Liver (tissue), 9 donors: ENCODE data around the gene CCDC136. TPM values are rescaled to one million over a fixed set of nuclear protein-coding genes. Genes with fewer than 3 reads are reported as not detected.
A peak's percentile ranks its signal among the peaks of the same experiment; 100 is the strongest.

Experiments used
- DNase-seq: peaks from one replicate; pipeline ENCODE4 v3.0.0-alpha.2; 2017; ENCODE audit warnings: low spot score
- H3K27ac ChIP-seq, 2 donors: one replicate each; pipeline ENCODE4 v1.7.0; 2013; ENCODE audit warnings: inconsistent platforms in 2 of 2, low read length in 2 of 2, control low read depth in 1 of 2, low read depth in 1 of 2, mild to moderate bottlenecking in 1 of 2
- H3K27me3 ChIP-seq, 4 donors: one replicate each; pipeline versions ENCODE4 v1.6.1 to v1.7.0; 2013; ENCODE audit warnings: low read length in 3 of 4, inconsistent platforms in 1 of 4, mild to moderate bottlenecking in 1 of 4, moderate library complexity in 1 of 4; ENCODE audit not compliant: control insufficient read depth in 4 of 4, insufficient read depth in 4 of 4
- H3K36me3 ChIP-seq, 4 donors: one replicate each; pipeline versions ENCODE4 v1.6.1 to v1.7.0; 2013; ENCODE audit warnings: low read length in 3 of 4, mild to moderate bottlenecking in 3 of 4, low read depth in 1 of 4, moderate library complexity in 1 of 4; ENCODE audit not compliant: control insufficient read depth in 4 of 4, insufficient read depth in 3 of 4
- H3K4me1 ChIP-seq, 4 donors: one replicate each; pipeline versions ENCODE4 v1.6.1 to v1.7.0; 2013; ENCODE audit warnings: low read length in 3 of 4, mild to moderate bottlenecking in 3 of 4, moderate library complexity in 1 of 4; ENCODE audit not compliant: control insufficient read depth in 4 of 4, insufficient read depth in 4 of 4
- H3K4me3 ChIP-seq, 3 donors: one replicate each; pipeline versions ENCODE4 v1.6.1 to v1.7.0; 2013; ENCODE audit warnings: low read length in 3 of 3, control low read depth in 1 of 3, low read depth in 1 of 3, mild to moderate bottlenecking in 1 of 3
- H3K9ac ChIP-seq, 2 donors: one replicate each; pipeline ENCODE4 v1.7.0; 2013; ENCODE audit warnings: low read length in 2 of 2, mild to moderate bottlenecking in 2 of 2, moderate library complexity in 2 of 2, control low read depth in 1 of 2, low read depth in 1 of 2
- H3K9me3 ChIP-seq, 4 donors: one replicate each; pipeline versions ENCODE4 v1.6.1 to v1.7.0; 2013; ENCODE audit warnings: low read length in 3 of 4; ENCODE audit not compliant: control insufficient read depth in 4 of 4
- ATF3 ChIP-seq: IDR thresholded peaks from 2 replicates; pipeline ENCODE4 v1.6.1; 2016; ENCODE audit warnings: antibody characterized with exemption
- CTCF ChIP-seq: fragments of 150-350 bp; IDR thresholded peaks from 2 replicates; pipeline ENCODE4 v1.5.1; 2017; ENCODE audit warnings: improper control_type of control experiment, low read depth, low read length; ENCODE audit not compliant: missing input control
- EGR1 ChIP-seq, 2 donors: IDR thresholded peaks; 2 replicates each; pipeline ENCODE4 v1.6.1; 2016 to 2018; ENCODE audit warnings: antibody characterized with exemption in 2 of 2, low read depth in 2 of 2
- FOXA1 ChIP-seq: IDR thresholded peaks from 2 replicates; pipeline ENCODE4 v1.6.1; 2016; ENCODE audit warnings: antibody characterized with exemption
- FOXA2 ChIP-seq: IDR thresholded peaks from 2 replicates; pipeline ENCODE4 v1.6.1; 2016; ENCODE audit warnings: antibody characterized with exemption
- GABPA ChIP-seq, 2 donors: IDR thresholded peaks in 1 of 2; conservative IDR thresholded peaks in 1 of 2; 2 replicates each; pipeline ENCODE4 v1.6.1; 2016; ENCODE audit warnings: antibody characterized with exemption in 2 of 2, mild to moderate bottlenecking in 1 of 2, moderate library complexity in 1 of 2
- HNF4A ChIP-seq, 2 donors: conservative IDR thresholded peaks; 2 replicates each; pipeline ENCODE4 v1.6.1; 2016; ENCODE audit warnings: antibody characterized with exemption in 2 of 2, mild to moderate bottlenecking in 2 of 2
- HNF4G ChIP-seq: IDR thresholded peaks from 2 replicates; pipeline ENCODE4 v1.6.1; 2016; ENCODE audit warnings: antibody characterized with exemption
- JUND ChIP-seq, 2 donors: IDR thresholded peaks; 2 replicates each; pipeline ENCODE4 v1.6.1; 2016; ENCODE audit warnings: antibody characterized with exemption in 2 of 2
- NR2F2 ChIP-seq: IDR thresholded peaks from 2 replicates; pipeline ENCODE4 v1.6.1; 2016; ENCODE audit warnings: antibody characterized with exemption
- RAD21 ChIP-seq, 2 donors: IDR thresholded peaks; 2 replicates each; pipeline ENCODE4 v1.6.1; 2016; ENCODE audit warnings: antibody characterized with exemption in 2 of 2, mild to moderate bottlenecking in 2 of 2
- REST ChIP-seq: IDR thresholded peaks from 2 replicates; pipeline ENCODE4 v1.6.1; 2016; ENCODE audit warnings: antibody characterized with exemption, mild to moderate bottlenecking
- RXRA ChIP-seq, 2 donors: IDR thresholded peaks; 2 replicates each; pipeline ENCODE4 v1.6.1; 2017 to 2018; ENCODE audit warnings: antibody characterized with exemption in 2 of 2, mild to moderate bottlenecking in 1 of 2
- SP1 ChIP-seq: IDR thresholded peaks from 2 replicates; pipeline ENCODE4 v1.6.1; 2018; ENCODE audit warnings: antibody characterized with exemption, mild to moderate bottlenecking
- TAF1 ChIP-seq: conservative IDR thresholded peaks from 2 replicates; pipeline ENCODE4 v1.6.1; 2016; ENCODE audit warnings: antibody characterized with exemption, mild to moderate bottlenecking
- YY1 ChIP-seq: IDR thresholded peaks from 2 replicates; pipeline ENCODE4 v1.6.1; 2016; ENCODE audit warnings: antibody characterized with exemption, mild to moderate bottlenecking
- ZBTB33 ChIP-seq: IDR thresholded peaks from 2 replicates; pipeline ENCODE4 v1.6.1; 2016; ENCODE audit warnings: antibody characterized with exemption
- WGBS: extraction: QIAGEN DNeasy Blood & Tissue Kit; methylation state at CpG from one replicate; pipeline ENCODE4 v1.1.7; 2013; 5-methylcytosine and 5-hydroxymethylcytosine counted together
- polyA plus RNA-seq, 2 donors: library from polyadenylated mRNA; stranded (reverse) in 1 of 2; unstranded in 1 of 2; fragments of 200-250 nt in 1 of 2; fragments of >200 nt in 1 of 2; fragmentation: Nextera tagmentation in 1 of 2; extraction: Ambion mirVana in 1 of 2; gene quantifications; one replicate each; pipeline versions ENCODE4 v1.2.1 to v1.2.3, GENCODE V29; 2013 to 2015
- total RNA-seq, 2 donors: library from RNA; depleted of rRNA; stranded (reverse); fragments of >200 nt; gene quantifications; one replicate each; pipeline ENCODE4 v1.2.3, GENCODE V29; 2014
- donor health status: healthy.
- donor health status: healthy.
- donor health status: healthy.
- donor health status: healthy.
- donor health status: healthy.

The CCDC136 gene
- total and polyA plus RNA-seq, 4 donors, result 0.09 to 0.59 (median 0.22) TPM

- no peak for TF ChIP-seq JUND (IDR thresholded peaks at IDR 0.05)
- no peak for TF ChIP-seq RAD21 (IDR thresholded peaks at IDR 0.05)
- TF ChIP-seq SP1, result no peak
- no peak for TF ChIP-seq NR2F2
- no peak for TF ChIP-seq HNF4G
- no peak for TF ChIP-seq HNF4A (conservative IDR thresholded peaks at IDR 0.05)
- TF ChIP-seq FOXA2, result no peak
- Histone ChIP-seq H3K9ac (no peak overlapping the region), H3K9me3 (no peaks in the 10 kb centered on the region), H3K36me3 (peaks cover 0 to 9% (median under 1%) of the 10 kb centered on the region in 4 donors), H3K27me3 (no peaks in the 10 kb centered on the region), H3K27ac (no peak overlapping the region), H3K4me3 (peak overlapping the region in 2 of 3 donors; percentile 6 to 58), H3K4me1 (peaks cover 13 to 18% (median 15%) of the 10 kb centered on the region in 4 donors)
- 2% methylated on average over 86 of the region's 86 CpGs for WGBS
- peak; percentile 43 for DNase-seq
Measured at GRCh38 chr7:128869138-128869943, 77.6 kb downstream of the CCDC136 start.

GRCh38 chr7:128869944-128870285 is 78.1 kb downstream of the CCDC136 start:
- no peak for TF ChIP-seq ZBTB33
- no peak for TF ChIP-seq FOXA1
- no peak for TF ChIP-seq RAD21 (IDR thresholded peaks at IDR 0.05)
- no peak for TF ChIP-seq NR2F2
- TF ChIP-seq GABPA (IDR thresholded peaks at IDR 0.05 in 1 of 2, conservative IDR thresholded peaks at IDR 0.05 in 1 of 2), result no peak
- TF ChIP-seq HNF4A (conservative IDR thresholded peaks at IDR 0.05), result no peak
- TF ChIP-seq FOXA2, result no peak
- no peak for TF ChIP-seq EGR1 (IDR thresholded peaks at IDR 0.05; ENCODE audit: low read depth in 2 of 2)
- TF ChIP-seq TAF1, result no peak
- no peak for TF ChIP-seq CTCF
- TF ChIP-seq YY1, result no peak
- TF ChIP-seq RXRA (IDR thresholded peaks at IDR 0.05), result no peak
- no peak for TF ChIP-seq ATF3
- TF ChIP-seq REST, result no peak
- TF ChIP-seq SP1, result no peak
- peaks cover 13 to 18% (median 15%) of the 10 kb centered on the region in 4 donors for H3K4me1 ChIP-seq
- H3K27me3 ChIP-seq, result no peaks in the 10 kb centered on the region
- no peak overlapping the region for H3K27ac ChIP-seq
- H3K36me3 ChIP-seq, result peaks cover 0 to 9% (median under 1%) of the 10 kb centered on the region in 4 donors
- H3K9me3 ChIP-seq, result no peaks in the 10 kb centered on the region
- no peak for DNase-seq
- 10% methylated on average over 30 of the region's 30 CpGs for WGBS
- peak overlapping the region in 1 of 3 donors; percentile 58 for H3K4me3 ChIP-seq
- no peak overlapping the region for H3K9ac ChIP-seq
